Heart right ventricle (tissue), 16 donors: ENCODE measurements around the gene B3GNT9. TPM values are rescaled to one million over a fixed set of nuclear protein-coding genes. Genes with fewer than 3 reads are reported as not detected.

Source experiments
- ATAC-seq, 8 donors: fragments of 200-7000 bp; cut with Tn5 transposase; one replicate each; pipeline ENCODE4 v1.9.1; 2020; ENCODE audit warnings: mild to moderate bottlenecking in 8 of 8, moderate library complexity in 8 of 8, moderate number of reproducible peaks in 1 of 8
- DNase-seq, 2 donors: peaks; one replicate each; pipeline ENCODE4 v3.0.0-alpha.2; 2020
- H3K27ac ChIP-seq, 10 donors: fragments of 200-600 bp; sonication (generic) in 2 of 10; one replicate each; pipeline versions ENCODE4 v1.5.0 to v1.8.0; 2020 to 2022; ENCODE audit warnings: mild to moderate bottlenecking in 3 of 10
- H3K27me3 ChIP-seq, 7 donors: fragments of 200-600 bp; one replicate each; pipeline ENCODE4 v1.8.0; 2021 to 2022; ENCODE audit warnings: mild to moderate bottlenecking in 2 of 7
- H3K36me3 ChIP-seq, 9 donors: fragments of 200-600 bp; sonication (generic) in 1 of 9; one replicate each; pipeline versions ENCODE4 v1.5.0 to v1.8.0; 2020 to 2022; ENCODE audit warnings: mild to moderate bottlenecking in 2 of 9
- H3K4me1 ChIP-seq, 9 donors: fragments of 200-600 bp; sonication (generic) in 1 of 9; one replicate each; pipeline versions ENCODE4 v1.5.0 to v1.8.0; 2020 to 2022; ENCODE audit warnings: mild to moderate bottlenecking in 4 of 9
- H3K4me3 ChIP-seq, 10 donors: fragments of 200-600 bp; sonication (generic) in 2 of 10; one replicate each; pipeline versions ENCODE4 v1.5.0 to v1.8.0; 2020 to 2022; ENCODE audit warnings: mild to moderate bottlenecking in 7 of 10, moderate library complexity in 2 of 10
- H3K9me3 ChIP-seq, 11 donors: fragments of 200-600 bp in 10 of 11; sonication (generic) in 2 of 11; one replicate each; pipeline versions ENCODE4 v1.5.0 to v1.8.0; 2013 to 2022; ENCODE audit warnings: mild to moderate bottlenecking in 2 of 11, control low read depth in 1 of 11, moderate library complexity in 1 of 11
- WGBS, 2 donors: extraction: QIAGEN DNeasy Blood & Tissue Kit; methylation state at CpG; one replicate each; pipeline ENCODE4 v1.1.7; 2013; ENCODE audit warnings: inconsistent platforms in 1 of 2; 5-methylcytosine and 5-hydroxymethylcytosine counted together
- intact Hi-C, 10 donors: fragments of 100-400 bp; cut with DNase I; formaldehyde crosslinking; loops; one replicate each; pipeline versions ENCODE4 v1.11.1 to v1.14.2; 2022
- polyA plus RNA-seq, 2 donors: library from polyadenylated mRNA; stranded (reverse); fragments of 200-250 nt; gene quantifications; one replicate each; pipeline ENCODE4 v1.2.3, GENCODE V29; 2013
- total RNA-seq, 10 donors: library from RNA; stranded (reverse); fragmentation: NEBNext Ultra II Directional in 3 of 10; extraction: Animal tissue kit (Norgen Biotek cat#: 25700) in 3 of 10; gene quantifications; one replicate each; pipeline versions ENCODE4 v1.2.1 to v1.2.4, GENCODE V29; 2021 to 2023
- TF ChIP-seq, protein P1 (sequence below), 9 donors: fragments of 200-600 bp; sonication (generic) in 2 of 9; IDR thresholded peaks; one replicate each; pipeline versions ENCODE4 v1.5.0 to v1.8.0; 2021 to 2022; ENCODE audit warnings: antibody characterized with exemption in 9 of 9, mild to moderate bottlenecking in 5 of 9, moderate library complexity in 1 of 9
- donor health status: Arrhythmogenic right ventricular cardiomyopathy.
- donor health status: ischemic (EF 13 %, LVEDD 7.1; RV severe dilation, severe dysfunction).
- donor health status: healthy with polysubstance abuse.
- donor health status: DM: no; HTN: yes; CAD: no.
- donor health status: DM: no; HTN: no; CAD: no.
- donor health status: ischemic (EF 25% LVEDD 6.9; RV normal size, moderate dysfunction).
- donor health status: ischemic (EF 25% LVEDD 5.7; RV mildly dilated, moderate dysfunction).
- donor health status: healthy.
- donor health status: DM: yes; HTN: yes; CAD: no.
- donor health status: Ischemic cardiomyopathy.
- donor health status: ischemic (EF 35%, LVEDD 5.7; RV mildly dilated, moderate dysfunction).
- donor health status: nonischemic (EF 11% LVEDD 7.7; RV severe dilation, severe dysfunction).
- donor health status: DM: yes; HTN: yes; CAD: no.
- donor health status: PGD.
- donor health status: ischemic (EF 29% LVEDD 5.4; RV normal size, mild dysfunction).
- donor health status: nonischemic (EF 23%, LVEDD 6.1; RV moderate dilation, normal function).

Gene B3GNT9
- total and polyA plus RNA-seq, 12 donors = 5.4 to 19.1 (median 9.6) TPM

GRCh38 chr16:67156143-67156844 is 5.5 kb upstream of the B3GNT9 start:
- no peak overlapping the region for H3K27ac ChIP-seq

GRCh38 chr16:67155295-67156142 is 4.7 kb upstream of the B3GNT9 start:
- Histone ChIP-seq H3K4me1 (peaks cover 8 to 44% (median 35%) of the 10 kb centered on the region in 9 donors), H3K9me3 (no peaks in the 10 kb centered on the region), H3K27ac (no peak overlapping the region), H3K27me3 (peaks cover 0 to 15% (median 0%) of the 10 kb centered on the region in 7 donors), H3K36me3 (peaks cover 0 to 7% (median 0%) of the 10 kb centered on the region in 9 donors), H3K4me3 (peak overlapping the region in 7 of 10 donors; percentile 14 to 35 (median 31))
- TF ChIP-seq, protein P1, sequence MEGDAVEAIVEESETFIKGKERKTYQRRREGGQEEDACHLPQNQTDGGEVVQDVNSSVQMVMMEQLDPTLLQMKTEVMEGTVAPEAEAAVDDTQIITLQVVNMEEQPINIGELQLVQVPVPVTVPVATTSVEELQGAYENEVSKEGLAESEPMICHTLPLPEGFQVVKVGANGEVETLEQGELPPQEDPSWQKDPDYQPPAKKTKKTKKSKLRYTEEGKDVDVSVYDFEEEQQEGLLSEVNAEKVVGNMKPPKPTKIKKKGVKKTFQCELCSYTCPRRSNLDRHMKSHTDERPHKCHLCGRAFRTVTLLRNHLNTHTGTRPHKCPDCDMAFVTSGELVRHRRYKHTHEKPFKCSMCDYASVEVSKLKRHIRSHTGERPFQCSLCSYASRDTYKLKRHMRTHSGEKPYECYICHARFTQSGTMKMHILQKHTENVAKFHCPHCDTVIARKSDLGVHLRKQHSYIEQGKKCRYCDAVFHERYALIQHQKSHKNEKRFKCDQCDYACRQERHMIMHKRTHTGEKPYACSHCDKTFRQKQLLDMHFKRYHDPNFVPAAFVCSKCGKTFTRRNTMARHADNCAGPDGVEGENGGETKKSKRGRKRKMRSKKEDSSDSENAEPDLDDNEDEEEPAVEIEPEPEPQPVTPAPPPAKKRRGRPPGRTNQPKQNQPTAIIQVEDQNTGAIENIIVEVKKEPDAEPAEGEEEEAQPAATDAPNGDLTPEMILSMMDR (IDR thresholded peaks at IDR 0.05) = peak; percentile 92 to 99 (median 97)
- 11 to 13% methylated on average over 67 to 74 of the region's 74 CpGs for WGBS, 2 donors
- DNase-seq (peak; percentile 66 to 81), ATAC-seq (peak; percentile 46 to 67 (median 54))
- intact Hi-C loops = loop anchor here in 9 of 10 donors (1.0 to 10.0 kb wide), 8 partner anchors 30 to 179 kb away; no protein-coding TSS in a partner anchor

More at GRCh38 chr16:67156143-67156844, 5.5 kb upstream of the B3GNT9 start:
- WGBS, 2 donors = 65 to 67% methylated on average over 15 of the region's 15 CpGs
- Histone ChIP-seq H3K9me3 (no peaks in the 10 kb centered on the region), H3K27me3 (peaks cover 0 to 10% (median 0%) of the 10 kb centered on the region in 7 donors), H3K36me3 (peaks cover 0 to 7% (median 0%) of the 10 kb centered on the region in 9 donors), H3K4me3 (no peak overlapping the region), H3K4me1 (peaks cover 11 to 42% (median 33%) of the 10 kb centered on the region in 9 donors)
- TF ChIP-seq, protein P1 (IDR thresholded peaks at IDR 0.05) = no peak
- DNase-seq = no peak
- no peak for ATAC-seq
- intact Hi-C loops = loop anchor here in 4 of 10 donors (5.0 to 10.0 kb wide), 3 partner anchors 141 to 179 kb away; no protein-coding TSS in a partner anchor

DNA sequence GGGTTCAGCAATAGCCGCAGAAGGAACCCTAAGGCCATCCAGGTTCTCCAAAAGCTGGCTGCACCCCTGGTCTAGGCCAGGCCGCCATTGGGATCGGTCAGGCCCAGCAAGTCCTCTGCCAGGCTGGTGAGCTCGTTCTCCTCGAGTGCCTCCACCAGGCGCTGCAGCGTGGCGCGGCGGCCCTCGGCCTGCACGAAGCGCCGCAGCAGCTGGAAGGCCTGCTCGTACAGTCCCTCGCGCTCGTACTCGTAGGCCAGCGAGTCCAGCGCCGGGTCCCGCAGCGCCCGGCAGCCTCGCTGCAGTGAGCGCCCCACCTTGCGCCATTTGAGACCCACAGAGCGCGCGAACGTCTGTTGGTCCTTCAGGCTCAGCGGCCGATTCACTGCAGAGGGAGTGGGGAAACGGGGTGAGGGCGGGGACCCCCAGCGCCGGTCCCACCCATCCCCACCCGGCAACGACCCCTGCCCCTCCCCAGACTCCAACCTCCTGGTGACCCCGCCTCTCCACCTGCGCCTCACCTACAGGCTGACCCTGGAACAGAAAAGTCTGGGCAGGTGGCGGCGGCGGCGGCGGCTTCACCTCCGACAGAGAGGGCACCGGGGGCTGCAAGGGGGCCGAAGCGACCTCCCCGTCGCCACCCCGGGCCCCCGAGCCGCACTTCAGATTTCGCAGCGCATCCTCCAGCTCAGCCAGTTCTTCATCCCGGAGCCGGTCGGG is 3.9 kb upstream of the B3GNT9 start:
- peak overlapping the region in 7 of 10 donors; percentile 14 to 35 (median 31) for H3K4me3 ChIP-seq
- H3K27ac ChIP-seq = no peak overlapping the region
- intact Hi-C loops = loop anchor here (1.0 to 10.0 kb wide), 10 partner anchors 31 to 178 kb away; no protein-coding TSS in a partner anchor
- 24 to 37% methylated on average over 61 of the region's 61 CpGs for WGBS, 2 donors
- DNase-seq (no peak), ATAC-seq (no peak)
- no peaks in the 10 kb centered on the region for H3K9me3 ChIP-seq
- H3K36me3 ChIP-seq = peaks cover 0 to 7% (median 0%) of the 10 kb centered on the region in 9 donors
- H3K27me3 ChIP-seq = peaks cover 0 to 23% (median 0%) of the 10 kb centered on the region in 7 donors
- peaks cover 10 to 45% (median 35%) of the 10 kb centered on the region in 9 donors for H3K4me1 ChIP-seq
- TF ChIP-seq, protein P1 (IDR thresholded peaks at IDR 0.05) = no peak
